ENCODE measurements around the gene TPO.

- TF ChIP-seq POLR2AphosphoS5 (IDR thresholded peaks at IDR 0.05; ENCODE audit: low read depth, low read length) = no peak
- TF ChIP-seq REST (IDR thresholded peaks at IDR 0.05; ENCODE audit: insufficient read depth in 1 of 2, low read depth in 2 of 2, low read length in 2 of 2) = no peak
- no peak for TF ChIP-seq FOXP2 (optimal IDR thresholded peaks at IDR 0.05; ENCODE audit: borderline replicate concordance, extremely low read depth, extremely low read length, insufficient read depth)
Observed at GRCh38 chr2:1415501-1415900, 2.2 kb downstream of the TPO start.

All from PFSK-1 (cell line).